NOMO-1 (cell line): ENCODE measurements around the gene CYP8B1.

ENCODE experiments used
- DNase-seq, 2 experiments: peaks; one replicate each; lab custom pipeline; 2025; ENCODE audit not compliant: unreplicated experiment in 2 of 2; lab: John Stamatoyannopoulos, UW

Gene CYP8B1, protein sequence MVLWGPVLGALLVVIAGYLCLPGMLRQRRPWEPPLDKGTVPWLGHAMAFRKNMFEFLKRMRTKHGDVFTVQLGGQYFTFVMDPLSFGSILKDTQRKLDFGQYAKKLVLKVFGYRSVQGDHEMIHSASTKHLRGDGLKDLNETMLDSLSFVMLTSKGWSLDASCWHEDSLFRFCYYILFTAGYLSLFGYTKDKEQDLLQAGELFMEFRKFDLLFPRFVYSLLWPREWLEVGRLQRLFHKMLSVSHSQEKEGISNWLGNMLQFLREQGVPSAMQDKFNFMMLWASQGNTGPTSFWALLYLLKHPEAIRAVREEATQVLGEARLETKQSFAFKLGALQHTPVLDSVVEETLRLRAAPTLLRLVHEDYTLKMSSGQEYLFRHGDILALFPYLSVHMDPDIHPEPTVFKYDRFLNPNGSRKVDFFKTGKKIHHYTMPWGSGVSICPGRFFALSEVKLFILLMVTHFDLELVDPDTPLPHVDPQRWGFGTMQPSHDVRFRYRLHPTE

DNA sequence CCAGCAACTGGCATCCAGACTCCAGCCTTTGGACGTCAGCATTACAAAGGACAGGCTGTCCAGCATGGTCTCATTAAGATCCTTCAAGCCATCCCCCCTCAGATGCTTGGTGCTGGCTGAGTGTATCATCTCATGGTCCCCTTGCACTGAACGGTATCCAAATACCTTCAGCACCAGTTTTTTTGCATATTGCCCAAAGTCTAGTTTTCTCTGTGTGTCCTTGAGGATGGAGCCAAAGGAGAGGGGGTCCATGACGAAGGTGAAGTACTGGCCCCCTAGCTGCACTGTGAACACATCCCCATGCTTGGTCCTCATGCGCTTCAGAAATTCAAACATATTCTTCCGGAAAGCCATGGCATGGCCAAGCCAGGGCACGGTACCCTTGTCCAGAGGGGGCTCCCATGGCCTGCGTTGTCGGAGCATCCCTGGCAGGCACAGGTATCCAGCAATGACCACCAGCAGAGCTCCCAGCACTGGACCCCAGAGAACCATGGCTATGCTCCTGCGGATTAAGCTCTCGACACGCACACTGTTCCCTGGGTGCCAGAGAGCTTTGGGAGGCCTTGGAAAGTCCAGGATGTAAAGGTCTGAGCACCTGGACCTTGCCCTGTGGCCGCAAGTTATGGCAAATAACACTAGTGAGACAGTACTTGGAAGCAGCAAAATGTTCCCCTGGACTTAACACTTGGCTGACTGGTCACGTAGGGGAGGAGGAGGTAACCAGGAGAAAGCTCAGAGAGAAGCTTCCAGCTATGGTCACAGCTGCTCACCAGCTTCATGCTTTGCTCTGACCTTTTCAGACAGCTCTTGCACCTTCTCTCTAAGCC lies at the start of gene CYP8B1:
Gene CYP8B1 (minus strand): TSS at position 555 of the 827 bp plus-strand sequence. CDS start 63 bp downstream, at position 492.
- DNase-seq: no peak

DNA sequence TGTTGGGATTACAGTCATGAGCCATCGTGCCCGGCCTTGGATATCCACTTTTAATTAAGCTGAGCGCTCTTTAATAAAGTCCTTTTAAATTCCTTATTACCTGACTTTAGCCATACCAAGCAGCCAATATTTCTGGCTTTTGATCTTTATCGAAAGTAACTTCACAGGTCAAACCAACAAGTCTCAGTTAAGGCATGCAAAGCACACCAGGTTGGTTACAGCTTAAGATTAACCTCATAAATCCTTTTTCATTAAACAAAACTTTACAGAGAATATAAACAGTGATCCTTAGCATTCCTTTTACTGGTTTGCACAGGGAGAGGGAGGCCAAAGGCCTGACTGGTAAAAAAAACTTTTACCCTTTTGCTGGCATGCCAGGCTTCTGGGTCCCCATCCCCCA lies 47.9 kb upstream of the CYP8B1 start:
- DNase-seq: no peak

DNA sequence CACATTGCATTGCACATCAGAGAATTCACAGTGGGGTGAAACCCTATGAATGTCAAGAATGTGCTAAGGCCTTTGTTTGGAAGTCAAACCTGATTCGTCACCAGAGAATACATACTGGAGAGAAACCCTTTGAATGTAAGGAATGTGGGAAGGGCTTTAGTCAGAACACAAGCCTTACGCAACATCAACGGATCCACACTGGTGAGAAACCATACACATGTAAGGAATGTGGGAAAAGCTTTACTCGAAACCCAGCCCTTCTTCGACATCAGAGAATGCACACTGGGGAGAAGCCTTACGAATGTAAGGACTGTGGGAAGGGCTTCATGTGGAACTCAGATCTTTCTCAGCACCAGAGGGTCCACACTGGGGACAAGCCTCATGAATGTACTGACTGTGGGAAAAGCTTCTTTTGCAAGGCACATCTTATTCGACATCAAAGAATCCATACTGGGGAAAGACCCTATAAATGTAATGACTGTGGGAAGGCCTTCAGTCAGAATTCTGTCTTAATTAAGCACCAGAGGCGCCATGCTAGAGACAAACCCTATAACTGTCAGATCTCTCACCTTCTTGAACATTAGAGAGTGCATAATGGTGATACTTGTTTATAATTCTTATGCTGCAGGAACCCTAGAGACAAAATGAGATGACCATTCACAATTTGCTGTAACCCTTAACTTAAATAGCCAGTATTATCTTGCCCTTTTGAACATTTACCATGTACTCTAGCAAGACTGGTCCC lies 39.3 kb upstream of the CYP8B1 start:
- no peak for DNase-seq

DNA sequence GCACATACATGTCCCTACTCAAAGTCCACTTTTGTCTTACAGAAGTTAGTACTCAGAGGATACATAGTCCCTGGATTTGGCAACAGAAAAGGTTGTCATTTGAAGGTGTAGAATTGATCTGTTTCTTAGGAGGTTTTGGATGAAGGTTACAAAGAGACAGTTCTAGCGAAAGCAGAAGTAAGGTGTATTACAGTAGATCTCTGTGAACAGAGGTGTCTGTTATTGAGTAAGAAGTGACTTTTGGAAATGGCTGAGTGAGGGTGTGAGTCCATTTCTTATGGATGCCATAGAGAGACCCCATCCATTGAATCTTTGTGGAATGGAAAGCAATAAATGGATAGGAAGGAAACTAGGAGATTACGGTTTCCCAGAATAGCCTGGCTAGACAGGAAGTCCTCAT lies 35.9 kb upstream of the CYP8B1 start:
- DNase-seq: peak in 1 of 2 experiments; percentile 9

DNA sequence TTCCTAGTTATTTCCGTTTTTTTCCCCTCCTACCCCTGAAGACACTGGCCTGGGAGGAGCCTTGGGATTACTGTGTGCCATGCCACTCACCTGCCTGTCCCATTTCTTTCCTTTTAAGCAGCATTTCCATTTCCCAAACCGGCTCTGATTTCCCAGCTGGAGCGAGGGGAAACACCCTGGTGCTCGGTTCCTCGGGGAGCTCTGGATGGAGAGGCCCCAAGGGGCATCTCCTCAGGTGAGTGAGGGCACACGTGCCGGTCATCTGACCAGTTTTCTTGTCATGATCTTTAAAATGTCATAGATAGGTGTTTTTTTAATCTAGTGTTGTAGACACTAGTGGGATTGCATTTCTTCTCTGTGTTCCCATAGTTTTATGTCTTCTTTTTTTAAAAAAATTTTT lies 33.0 kb upstream of the CYP8B1 start:
- DNase-seq: no peak

DNA sequence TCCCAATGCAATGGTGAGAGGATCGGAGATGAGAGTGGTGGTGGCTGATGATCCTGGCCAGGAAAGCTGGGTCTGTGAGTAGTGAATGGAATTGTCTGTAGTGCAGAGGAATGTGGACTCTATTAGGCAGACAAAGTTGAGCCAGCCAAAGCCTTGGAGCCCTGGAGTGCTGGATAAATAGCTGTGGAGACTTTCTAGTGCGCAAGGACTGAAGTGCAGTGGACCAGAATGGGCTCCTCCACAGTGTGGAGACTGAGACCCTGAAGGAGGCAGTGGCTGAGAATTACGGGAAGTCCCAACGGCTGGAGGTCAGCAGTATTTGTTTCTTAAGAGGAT lies 31.1 kb upstream of the CYP8B1 start:
- no peak for DNase-seq

DNA sequence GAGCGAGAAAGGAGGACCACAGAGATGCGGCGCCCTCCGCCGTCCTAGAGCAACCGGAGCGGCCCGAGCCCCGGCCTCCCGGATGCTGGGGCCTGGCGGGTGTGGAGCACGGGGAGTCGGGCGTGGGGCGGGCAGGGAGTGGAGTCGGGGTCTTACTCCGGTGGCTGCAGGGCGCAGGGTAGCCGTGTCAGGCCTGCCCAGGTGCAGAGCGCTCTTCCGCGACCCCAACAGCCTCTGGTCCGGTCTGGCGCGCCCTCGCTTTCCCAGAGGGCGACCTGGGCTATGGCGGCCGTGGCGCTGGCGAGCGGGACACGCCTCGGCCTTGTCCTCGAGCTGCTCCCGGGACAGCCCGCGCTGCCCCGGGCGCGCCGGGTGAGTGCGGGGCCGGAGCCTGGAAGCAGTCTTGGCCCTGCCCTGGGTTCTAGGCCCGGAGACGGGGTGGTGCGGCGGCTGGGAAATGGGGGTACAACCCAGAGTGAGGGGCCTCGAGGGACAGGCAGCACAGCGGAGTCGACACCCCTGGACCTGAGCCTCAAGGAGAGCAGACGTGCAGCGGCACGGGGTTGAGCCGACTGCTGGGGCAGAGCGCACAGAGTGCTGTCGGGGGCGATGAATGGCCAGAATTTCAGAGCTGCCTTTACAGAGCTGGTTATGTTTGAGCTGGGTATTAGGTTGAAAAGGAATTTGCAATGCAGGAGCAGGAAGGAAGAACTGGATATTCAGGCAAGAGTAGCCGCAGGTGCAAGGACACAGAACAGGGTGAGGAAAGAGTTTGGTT lies 30.6 kb upstream of the CYP8B1 start, which contains the start of gene ZNF662:
Gene ZNF662 (plus strand): TSS at position 73 of the 778 bp plus-strand sequence. CDS start 1,973 bp downstream, outside the sequence.
- DNase-seq: no peak

DNA sequence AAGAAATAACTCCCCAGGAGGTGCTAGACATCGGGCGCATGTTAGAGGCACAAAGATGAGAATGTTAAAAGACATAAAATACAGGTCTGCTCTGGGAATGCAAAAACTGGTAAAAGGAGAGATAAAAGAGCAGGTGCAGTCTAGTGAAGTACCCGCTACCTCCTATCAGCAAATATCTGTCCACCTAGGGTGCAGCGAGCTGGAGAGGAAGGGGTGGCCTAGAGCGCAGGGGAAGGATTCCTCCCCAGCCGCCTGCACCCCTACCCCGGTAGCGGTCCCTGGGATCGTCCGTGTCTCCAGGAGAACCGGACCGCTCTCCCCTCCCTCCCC lies 30.0 kb upstream of the CYP8B1 start:
- DNase-seq: no peak

DNA sequence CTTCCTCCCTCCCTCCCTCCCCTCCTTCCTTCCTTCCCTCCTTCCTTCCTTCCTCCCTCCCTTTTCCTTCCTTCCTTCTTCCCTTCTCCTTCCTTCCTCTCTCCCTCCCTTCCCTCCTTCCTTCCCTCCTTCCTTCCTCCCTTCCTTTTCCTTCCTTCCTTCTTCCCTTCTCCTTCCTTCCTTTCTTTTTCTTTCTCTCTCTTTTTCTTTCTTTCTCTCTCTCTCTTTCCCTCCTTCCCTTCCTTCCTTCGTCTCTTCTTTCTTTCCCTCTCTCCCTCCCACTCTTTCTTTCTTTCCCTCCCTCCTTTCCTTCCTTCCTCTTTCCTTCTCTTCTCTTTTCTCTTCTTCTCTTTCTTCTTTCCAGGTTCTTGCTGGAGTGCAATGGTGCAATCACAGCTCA lies 28.4 kb upstream of the CYP8B1 start:
- no peak for DNase-seq

DNA sequence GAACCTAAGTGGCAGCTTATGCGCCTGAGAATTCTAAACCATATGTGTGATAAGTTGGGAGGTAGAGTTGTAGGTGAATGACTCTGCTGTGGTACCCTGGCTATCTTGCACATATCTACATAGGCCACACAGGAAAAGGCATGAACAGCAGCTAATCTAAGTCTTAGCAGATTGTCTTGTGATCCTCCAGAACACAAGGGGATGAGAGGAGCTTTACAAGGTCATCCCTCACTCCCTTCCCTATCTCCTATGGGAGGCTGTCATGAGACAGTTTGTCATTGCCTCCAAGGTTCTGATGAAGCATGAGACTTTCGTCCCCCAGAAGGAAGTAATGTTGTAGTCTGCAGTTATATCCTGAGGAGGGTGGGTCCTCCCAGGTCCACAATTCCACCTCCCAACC lies 26.6 kb upstream of the CYP8B1 start:
- DNase-seq: no peak

DNA sequence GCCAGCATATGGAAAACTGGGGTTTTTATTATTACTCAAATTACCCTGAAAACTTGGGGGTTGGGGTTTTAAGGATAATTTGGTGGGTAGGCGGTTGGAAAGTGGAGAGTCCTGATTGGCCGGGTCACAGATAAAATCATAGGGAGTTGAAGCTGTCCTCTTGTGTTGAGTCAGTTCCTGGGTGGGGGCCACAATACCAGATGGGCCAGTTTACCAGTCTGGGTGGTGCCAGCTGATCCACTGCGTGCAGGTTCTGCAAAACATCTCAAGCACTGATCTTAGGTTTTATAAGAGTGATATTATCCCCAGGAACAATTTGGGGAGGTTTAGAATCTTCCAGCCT lies 25.4 kb upstream of the CYP8B1 start:
- no peak for DNase-seq

DNA sequence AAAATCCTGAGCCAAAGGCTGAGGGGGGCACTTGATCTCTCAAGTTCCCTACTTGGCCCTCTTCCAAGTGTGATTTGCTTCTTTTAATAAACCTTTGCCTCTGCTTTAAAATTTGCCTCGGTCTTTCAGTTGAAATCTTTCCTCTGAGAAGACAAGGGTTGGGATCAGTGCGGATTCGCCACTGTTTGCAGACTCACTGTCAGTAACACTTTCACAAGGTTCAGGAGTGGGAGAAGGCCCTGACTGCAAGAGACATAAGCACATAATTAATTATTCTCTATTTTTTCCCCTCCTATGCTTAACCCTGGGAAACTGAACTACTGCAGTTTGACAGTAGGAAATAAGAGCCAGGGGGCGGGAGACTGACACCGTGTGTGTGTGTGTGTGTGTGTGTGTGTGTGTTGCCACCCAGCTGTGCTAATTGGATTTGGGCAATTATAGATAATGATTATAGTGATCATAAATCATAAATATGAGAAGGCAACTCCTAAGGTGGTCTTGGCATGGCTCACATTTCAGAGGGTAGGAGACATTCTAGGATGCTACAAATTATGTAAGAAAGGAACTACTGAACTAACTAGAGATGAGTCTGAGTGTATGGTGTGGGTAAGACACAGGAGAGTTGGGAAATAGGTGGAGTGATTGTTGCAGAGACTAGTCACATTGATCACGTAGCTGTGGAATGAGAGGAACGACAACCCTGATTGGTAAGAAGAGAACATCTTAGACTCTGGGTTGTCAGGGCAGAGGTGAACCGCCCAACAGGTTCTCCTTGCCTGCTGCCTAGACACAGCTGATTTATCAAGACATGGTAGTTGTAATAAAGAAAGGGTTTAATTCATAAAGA lies 24.8 kb upstream of the CYP8B1 start:
- DNase-seq: no peak

DNA sequence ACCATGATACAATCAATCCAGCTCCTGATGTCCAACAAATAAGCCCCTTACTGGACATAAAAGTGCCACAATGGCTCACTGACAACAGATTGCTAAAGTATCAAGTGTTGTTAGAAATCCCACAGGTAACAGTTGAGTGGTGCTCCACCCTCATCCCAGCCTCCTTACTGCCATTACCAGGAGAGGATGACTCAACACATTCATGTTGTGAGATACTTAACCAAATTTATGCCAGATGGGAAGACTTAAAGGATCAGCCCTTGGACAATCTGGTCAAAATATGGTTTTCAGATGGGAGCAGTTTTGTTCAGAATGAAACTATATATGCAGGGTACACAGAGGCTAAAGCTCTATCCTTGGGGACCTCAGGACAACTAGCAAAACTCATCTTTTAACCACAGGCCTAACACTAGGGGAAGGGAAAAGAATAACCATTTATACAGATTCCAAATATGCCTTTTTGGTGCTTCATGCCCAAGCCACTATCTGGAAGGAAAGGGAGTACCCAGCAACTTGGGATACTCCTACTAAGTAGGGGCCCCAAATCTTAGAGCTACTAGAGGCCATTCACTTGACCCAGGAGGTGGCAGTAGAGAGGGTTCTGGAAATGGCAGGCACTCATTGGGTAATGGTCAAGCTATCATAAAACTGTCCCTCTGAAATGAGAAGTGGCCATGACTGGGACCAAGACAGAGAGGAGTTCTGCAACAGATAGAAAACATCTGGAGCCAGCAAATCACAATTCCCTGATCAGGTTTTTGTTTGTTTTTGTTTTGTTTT lies 23.4 kb upstream of the CYP8B1 start:
- no peak for DNase-seq

DNA sequence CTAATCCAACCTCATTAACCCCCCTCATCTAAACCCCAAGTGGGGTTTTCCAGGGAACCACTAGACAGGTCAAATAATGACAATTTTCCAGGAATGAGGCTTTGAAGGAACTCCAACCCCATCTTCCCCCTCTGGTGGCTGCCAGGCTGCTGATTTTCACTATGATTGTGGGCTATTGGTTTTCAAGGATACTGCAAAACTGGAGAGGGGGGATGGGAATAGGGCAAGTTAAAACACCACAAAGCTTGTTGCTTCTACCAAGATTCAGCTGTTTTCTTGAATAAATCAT lies 19.8 kb upstream of the CYP8B1 start:
- no peak for DNase-seq

DNA sequence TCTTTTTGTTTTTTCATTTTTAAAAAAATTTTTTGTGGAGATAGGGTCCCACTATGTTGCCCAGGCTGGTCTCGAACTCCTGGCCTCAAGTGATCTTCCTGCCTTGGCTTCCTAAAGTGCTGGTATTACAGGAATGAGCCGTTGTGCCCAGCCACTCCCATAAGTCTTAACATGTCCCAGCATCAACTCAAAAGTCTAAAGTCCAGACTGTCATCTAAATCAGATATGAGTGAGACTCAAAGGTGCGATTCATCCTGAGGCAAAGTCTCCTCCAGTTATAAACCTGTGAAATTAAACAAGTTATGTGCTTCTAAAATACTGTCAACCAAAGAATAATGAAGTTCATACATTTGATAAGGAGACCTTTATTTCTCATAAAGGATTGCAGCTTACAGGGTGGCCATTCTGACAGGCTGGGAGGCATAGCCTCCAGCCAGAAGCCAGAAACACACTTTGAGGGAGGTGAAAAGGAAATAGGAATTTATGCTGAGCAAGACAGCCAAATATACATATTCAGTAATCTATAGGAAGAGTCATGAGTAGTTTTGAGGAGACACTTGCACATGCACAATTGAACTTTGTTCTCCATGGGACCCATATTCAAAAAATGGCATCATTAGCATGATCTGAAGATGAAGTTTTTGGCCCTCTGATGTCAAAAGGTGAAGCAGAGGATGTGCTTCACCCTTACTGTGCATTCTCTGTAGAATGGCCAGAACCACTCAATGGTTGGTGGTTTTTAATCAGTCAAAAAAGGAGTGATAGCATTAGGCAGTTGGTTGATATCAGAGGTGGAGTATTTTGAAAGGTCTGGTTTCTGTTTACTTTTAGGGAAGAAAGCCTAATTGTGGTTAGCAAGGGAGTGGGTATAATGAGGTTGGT lies 19.3 kb upstream of the CYP8B1 start:
- DNase-seq: no peak

DNA sequence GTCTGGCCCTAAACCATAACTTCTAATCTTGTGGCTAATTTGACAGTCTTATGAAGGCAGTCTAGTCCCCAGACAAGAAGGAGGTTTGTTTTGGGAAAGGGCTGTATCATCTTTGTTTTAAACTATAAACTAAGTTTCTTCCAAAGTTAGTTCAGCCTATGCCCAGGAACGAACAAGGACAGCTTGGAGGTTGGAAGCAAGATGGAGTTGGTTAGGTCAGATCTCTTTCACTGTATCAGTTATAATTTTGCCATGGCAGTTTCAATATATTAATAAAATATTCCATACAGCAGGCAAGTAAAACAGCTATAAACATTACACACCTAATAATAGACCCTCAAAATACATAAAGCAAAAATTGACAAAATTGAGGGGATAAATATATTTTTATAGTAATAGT lies 17.1 kb upstream of the CYP8B1 start:
- DNase-seq: no peak

DNA sequence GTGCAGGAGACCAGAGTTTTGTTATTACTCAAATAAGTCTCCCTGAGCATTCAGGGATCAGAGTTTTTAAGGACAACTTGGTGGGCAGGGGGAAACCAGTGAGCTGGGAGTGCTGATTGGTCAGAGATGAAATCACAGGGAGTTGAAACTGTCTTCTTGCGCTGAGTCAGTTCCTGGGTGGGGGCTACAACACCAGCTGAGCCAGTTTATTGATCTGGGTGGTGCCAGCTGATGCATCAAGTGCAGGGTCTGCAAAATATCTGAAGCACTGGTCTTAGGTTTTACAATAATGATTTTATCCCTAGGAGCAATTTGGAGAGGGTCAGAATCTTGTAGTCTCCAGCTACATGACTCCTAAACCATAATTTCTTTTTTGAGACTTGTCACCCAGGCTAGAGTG lies 16.5 kb upstream of the CYP8B1 start:
- no peak for DNase-seq

DNA sequence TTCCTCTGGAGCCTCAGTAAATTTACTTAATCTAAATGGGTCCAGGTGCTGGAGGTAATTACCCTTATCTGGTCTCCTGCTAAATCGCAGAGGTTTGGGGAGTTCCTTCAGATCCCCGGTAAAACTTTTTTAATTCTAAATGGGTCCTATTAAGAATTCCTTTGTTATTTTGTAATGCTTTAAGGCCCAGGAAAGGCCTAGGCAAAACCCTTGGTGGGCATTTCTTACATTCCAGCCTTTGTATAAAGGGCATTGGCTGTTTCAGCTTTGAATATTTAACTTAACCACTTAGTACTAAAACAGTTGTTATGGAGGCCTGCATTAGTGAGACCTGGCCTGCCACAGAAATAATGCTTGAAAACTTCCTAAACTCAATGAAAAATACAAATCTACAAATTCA lies 15.4 kb upstream of the CYP8B1 start:
- no peak for DNase-seq
